Coronary artery (tissue), 2 donors: ENCODE data around the gene ATOX1.
"Not testable (repeated sequence)": the region's sequence is repeated elsewhere in the genome, so short reads cannot be mapped to it uniquely, and the experiment has no call there.

Experiments
- DNase-seq: peaks from one replicate; pipeline ENCODE4 v3.0.0-alpha.2; 2017; ENCODE audit warnings: low spot score
- H3K27ac ChIP-seq, 2 donors: fragments of 200-600 bp; sonication (generic); one replicate each; pipeline ENCODE4 v1.5.1; 2016 to 2019
- H3K4me3 ChIP-seq: fragments of 200-600 bp; sonication (generic); 2 replicates; pipeline ENCODE4 v1.5.1; 2016; ENCODE audit warnings: mild to moderate bottlenecking, moderate library complexity
- CTCF ChIP-seq: fragments of 200-600 bp; sonication (generic); IDR thresholded peaks from one replicate; pipeline ENCODE4 v1.5.1; 2019; ENCODE audit warnings: antibody characterized with exemption

Gene ATOX1

GRCh38 chr5:151793358-151793757 lies 34.9 kb upstream of the ATOX1 start:
- no peak for DNase-seq
- no peak overlapping the region for H3K27ac ChIP-seq
- no peak for TF ChIP-seq CTCF
- H3K4me3 ChIP-seq, result no peak overlapping the region

- no peak for DNase-seq
- Histone ChIP-seq H3K27ac (no peak overlapping the region), H3K4me3 (no peak overlapping the region)
- TF ChIP-seq CTCF, result no peak
Observed at GRCh38 chr5:151787817-151788216, 29.4 kb upstream of the ATOX1 start.

- no peak for TF ChIP-seq CTCF
- H3K4me3 ChIP-seq, result no peak overlapping the region
- no peak for DNase-seq
- no peak overlapping the region for H3K27ac ChIP-seq
Observed at GRCh38 chr5:151786468-151786867, 28.0 kb upstream of the ATOX1 start.

GRCh38 chr5:151784141-151784540 lies 25.7 kb upstream of the ATOX1 start:
- Histone ChIP-seq H3K4me3 (no peak overlapping the region), H3K27ac (no peak overlapping the region)
- DNase-seq, result no peak
- TF ChIP-seq CTCF, result no peak

- H3K27ac ChIP-seq, DNase-seq: not testable (repeated sequence)
Observed at GRCh38 chr5:151783664-151784063, 25.2 kb upstream of the ATOX1 start.

GRCh38 chr5:151781201-151781600 lies 22.8 kb upstream of the ATOX1 start:
- Histone ChIP-seq H3K4me3 (no peak overlapping the region), H3K27ac (no peak overlapping the region)
- no peak for DNase-seq
- no peak for TF ChIP-seq CTCF

More at GRCh38 chr5:151783664-151784063, 25.2 kb upstream of the ATOX1 start:
- not testable (repeated sequence) for H3K4me3 ChIP-seq

GRCh38 chr5:151780348-151780747 lies 21.9 kb upstream of the ATOX1 start:
- H3K4me3 ChIP-seq, result no peak overlapping the region
- DNase-seq, result no peak
- H3K27ac ChIP-seq, result no peak overlapping the region
- TF ChIP-seq CTCF, result no peak
